Mesenteric fat pad (tissue), 1 donor: ENCODE measurements around the gene UBN1. TPM values are rescaled to one million over a fixed set of nuclear protein-coding genes. Genes with fewer than 3 reads are reported as not detected.

Source experiments
- DNase-seq: peaks from one replicate; pipeline ENCODE4 v3.0.0-alpha.2; 2020; ENCODE audit warnings: low spot score
- long read RNA-seq: library from polyadenylated mRNA; unstranded; transcript quantifications from one replicate; pipeline ENCODE4 v2.0.0, GENCODE V29; 2020
- total RNA-seq: library from RNA; stranded (reverse); fragmentation: NEBNext Ultra II Directional; extraction: Animal tissue kit (Norgen Biotek cat#: 25700); gene quantifications from one replicate; pipeline ENCODE4 v1.2.1, GENCODE V29; 2021
- donor health status: DM: yes; HTN: yes; CAD: no.

Gene UBN1
- 54.3 TPM for total RNA-seq
- long read RNA-seq, partial matches to known transcripts, result 25 of 31 reads
- long read RNA-seq, other reads (novel, unspliced or antisense), result 6 of 31 reads

DNA sequence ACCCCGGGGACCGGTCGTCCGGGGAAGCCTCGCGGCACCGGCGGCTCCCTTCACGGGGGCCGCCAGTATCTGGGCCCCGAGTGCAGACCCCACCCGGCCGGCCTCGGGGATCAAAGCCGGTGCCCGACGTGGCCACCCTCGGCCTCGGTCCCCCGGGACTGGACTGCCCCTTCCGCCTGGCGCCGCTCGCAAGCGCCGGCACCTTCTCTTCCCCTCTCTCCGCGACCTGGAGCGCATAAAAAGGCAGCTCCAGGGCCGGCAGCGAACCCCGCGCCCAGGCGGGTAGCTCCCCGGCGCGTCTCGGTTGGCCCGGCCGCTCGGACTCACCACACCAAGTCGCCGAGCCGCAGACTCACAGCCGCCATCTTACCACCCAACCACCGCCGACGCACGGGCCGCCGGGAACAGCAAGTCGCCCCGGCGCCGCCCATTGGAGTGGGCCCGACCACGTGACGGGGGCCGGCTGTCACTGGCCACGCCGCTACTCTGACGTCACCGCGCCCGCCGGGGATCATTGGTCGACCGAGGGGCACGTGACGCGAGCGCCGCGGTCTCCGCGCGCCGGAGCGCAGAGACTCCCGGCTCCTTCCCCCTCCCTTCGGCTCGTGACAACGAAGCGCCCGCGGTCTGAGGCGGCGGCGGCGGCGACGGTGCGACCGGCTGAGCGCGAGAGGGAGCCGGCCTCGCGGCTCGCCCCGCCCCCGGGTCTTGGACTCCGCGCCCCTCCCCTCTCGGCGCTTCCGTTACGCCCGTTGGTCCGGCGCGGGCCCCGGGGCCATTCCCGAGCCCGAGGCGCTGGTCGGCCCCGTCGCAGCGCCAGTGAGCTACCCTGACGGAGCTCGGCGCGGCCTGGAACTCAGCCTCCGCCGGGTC lies at the start of gene UBN1, which contains the start of gene GLYR1:
Gene UBN1, plus strand, starts transcription at position 581 of the 873 bp plus-strand sequence. CDS start 5,437 bp downstream, outside the sequence.
Gene GLYR1, minus strand, starts transcription at position 388 of the 873 bp plus-strand sequence. Its CDS starts 23 bp downstream, at position 365.
- DNase-seq, result peak; percentile 100

- no peak for DNase-seq
Observed at GRCh38 chr16:4797805-4798252, 49.5 kb upstream of the UBN1 start.

GRCh38 chr16:4798456-4798855 lies 48.8 kb upstream of the UBN1 start:
- DNase-seq, result no peak

DNA sequence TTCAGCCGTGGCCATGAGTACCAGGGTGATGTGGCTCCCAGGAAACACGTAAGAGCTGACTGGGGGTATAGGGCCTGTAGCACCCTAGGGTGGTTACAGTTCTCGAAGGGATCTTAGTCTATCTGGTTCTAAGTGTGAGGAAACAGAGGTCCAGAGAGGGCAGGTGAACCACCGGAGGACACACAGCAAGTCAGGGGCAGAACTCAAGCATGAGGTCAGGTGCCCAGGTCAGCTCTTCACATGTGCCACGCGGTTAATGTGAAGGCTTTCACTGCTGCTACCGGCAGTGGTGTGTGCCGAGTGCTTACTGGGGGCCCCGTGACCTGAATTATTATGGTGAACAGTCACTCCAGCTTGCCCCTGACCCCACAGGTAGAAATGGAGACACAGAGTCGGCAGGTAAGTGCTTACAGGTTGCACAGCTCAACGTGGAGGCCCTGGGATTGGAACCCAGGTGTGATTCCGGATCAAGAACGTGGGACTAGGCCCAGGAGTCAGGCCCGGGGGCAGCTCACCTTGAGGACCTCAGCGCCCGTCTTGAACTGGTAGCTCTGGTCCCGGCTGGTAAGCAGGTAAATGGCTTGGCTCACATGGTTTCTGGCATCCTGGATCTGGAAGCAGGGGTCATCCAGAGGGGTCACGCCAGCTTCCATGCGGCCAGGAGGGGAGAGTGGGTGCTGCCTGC lies 48.0 kb upstream of the UBN1 start:
- DNase-seq, result no peak

DNA sequence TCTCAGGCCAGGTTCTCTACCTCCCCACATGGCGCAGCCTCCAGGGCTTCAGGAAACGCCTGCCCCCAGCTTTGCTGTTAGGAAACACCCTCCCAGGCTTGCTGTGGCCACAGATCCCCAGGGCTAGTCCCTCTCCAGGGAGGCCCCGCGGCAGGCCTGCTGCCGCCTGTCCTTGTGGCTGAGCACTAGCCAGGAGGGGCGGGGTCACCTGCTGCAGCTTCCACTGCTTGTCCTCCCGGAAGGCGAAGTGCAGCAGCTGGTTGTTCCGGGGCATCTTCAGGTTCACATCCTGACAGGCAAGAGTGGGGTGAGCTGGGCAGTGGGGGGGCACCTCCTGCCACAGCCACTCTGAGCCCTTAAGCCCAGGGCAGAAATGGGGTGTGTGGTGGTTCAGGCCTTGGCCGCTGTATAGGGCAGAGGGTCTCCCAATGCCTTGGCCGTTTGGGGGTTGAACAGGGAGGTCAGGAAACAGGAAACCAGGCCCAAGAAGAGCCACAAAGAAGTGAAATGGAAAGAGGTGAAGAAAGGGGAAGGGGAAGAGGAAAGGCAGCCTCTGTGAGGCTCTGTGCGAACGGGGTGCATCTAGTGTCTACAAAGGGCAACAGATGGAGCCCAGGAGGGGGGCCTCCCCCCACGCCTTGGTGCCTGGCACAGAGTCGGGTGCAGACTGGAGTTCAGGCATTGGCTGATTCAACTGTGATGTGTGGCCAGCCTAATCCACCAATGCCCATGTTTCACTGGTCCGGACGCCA lies 46.8 kb upstream of the UBN1 start:
- DNase-seq, result no peak

DNA sequence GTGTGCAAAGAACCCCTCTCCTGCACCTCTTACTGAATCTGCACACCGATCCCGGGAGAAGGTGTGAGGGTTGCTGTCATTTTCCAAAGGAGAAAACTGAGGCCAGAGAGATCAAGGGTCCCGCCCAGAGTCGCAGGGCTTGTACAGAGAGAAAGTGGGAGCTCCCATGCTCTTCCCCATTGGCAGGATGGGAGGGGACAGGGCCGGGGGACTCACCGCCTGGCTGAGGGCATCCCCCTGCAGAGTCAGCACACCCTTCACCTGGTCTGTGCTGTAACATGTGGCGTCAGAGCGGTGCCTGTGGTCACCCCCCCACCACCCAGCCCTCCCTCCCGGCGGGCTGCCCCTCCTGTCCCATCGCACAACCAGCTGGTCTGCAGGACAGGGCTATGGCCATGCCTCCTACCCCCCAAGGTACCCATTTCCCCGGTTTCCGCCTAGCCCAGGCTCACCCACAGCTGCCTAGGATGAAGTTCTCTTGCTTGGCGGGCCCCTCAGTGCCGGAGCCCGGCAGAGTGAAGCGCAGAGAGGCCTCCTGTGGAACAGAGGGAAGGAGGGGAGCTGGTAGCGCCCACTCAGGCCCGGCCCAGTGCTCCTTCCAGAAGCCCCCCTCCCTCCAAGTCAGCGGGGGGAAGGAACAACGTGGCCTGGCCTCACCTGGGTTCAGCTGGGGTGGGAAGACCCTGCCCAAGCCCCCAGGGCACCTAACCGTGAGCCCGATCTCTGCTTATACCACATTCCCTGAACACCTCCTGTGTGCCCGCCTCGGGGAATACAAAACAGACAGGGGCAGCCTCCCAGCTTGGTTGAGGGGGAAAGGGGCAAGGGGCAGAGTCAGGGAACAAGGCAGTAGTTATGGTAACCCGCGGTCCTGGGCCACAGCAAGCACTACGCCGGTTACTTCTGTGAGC lies 46.0 kb upstream of the UBN1 start:
- DNase-seq, result no peak

GRCh38 chr16:4801962-4802658 lies 45.2 kb upstream of the UBN1 start, which contains the start of gene ROGDI:
TSS of gene ROGDI (minus strand) at chr16:4802633. CDS start at chr16:4802571, 62 bp downstream.
- peak; percentile 92 for DNase-seq

- DNase-seq, result peak; percentile 97
Observed at GRCh38 chr16:4802659-4803287, 44.5 kb upstream of the UBN1 start.

GRCh38 chr16:4803401-4803844 lies 43.9 kb upstream of the UBN1 start:
- DNase-seq, result no peak

DNA sequence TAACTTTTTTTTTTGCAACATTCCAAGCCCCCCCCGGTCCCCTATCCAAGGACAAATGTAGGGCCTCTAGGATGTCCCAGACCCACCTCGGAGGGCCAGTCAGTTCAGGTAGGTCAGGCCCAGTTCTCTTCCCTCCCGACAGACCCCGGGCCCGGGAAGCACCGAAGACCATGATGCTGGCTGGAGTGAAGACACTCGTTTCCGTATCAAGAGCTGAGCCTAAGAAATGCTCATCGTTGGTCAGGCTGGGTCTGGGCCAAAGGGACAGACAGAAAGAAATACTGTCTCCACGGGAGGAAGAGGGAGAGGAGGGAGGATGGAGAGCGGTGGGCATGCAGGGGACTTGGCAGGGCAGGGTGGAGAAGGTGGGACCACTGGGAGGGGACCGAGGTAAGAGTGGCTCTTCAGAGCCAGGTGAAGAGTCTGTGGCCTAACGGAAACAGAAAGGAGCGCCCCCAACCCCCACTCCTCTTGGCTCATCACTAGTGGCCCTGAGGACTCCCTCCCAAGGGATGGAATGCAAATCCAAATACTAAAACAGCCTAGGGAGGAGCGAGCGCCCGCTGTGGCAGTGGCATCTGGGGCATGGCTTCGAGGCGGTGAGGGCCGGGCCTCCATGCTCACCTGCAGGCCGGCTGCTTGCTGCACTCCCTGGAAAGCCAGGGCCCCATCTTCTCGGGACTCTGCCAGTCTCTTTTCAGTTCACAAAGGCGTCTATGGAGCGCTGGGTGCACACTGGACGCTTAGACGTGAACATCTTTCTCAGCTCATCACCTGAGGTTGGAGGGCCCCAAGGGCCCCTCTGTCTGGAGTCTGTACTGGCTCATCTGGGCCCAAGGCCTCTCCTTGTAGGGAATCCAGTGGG lies 43.2 kb upstream of the UBN1 start:
- DNase-seq, result no peak

- no peak for DNase-seq
Observed at GRCh38 chr16:4805231-4805630, 42.0 kb upstream of the UBN1 start.

GRCh38 chr16:4806280-4806679 lies 41.0 kb upstream of the UBN1 start:
- DNase-seq, result no peak

DNA sequence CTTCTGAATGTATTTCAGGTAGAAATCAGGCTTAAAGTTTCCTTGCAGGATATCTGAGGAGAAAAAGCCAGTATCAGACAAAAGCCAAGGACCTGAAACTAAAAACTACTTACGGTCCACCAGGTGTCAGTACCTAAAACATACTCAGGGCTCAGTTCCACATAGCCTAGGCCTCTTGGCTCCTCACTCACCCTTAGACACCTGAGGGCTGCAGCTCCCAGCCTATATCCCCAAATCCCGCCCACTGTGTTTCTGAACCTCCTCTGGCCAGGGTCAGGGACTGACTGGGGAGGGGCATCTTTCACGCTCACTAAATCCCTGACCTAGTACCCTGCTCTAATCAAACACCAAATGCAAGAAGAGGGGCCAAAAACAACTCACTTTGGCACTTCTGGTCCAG lies 36.0 kb upstream of the UBN1 start:
- DNase-seq, result no peak

DNA sequence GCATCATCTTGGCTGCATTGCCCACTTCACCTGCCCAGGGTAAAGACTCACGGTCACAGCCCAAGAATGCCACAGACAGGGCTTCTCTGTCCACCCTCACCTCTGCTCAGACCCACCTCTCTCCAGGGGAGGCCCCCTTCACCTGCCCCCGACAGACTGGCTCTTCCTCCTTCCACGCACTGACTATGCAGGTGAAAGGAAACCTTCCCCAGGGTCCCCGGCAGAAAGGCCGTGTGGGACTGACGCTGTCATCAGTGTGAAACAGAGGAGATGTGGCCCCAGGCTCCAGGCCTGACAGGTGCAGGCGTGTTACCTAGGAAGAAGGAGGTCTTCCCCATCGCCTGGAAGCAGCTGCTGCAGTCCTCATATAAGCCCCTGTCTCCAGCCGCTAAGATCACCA lies 35.5 kb upstream of the UBN1 start:
- no peak for DNase-seq

- DNase-seq, result no peak
Observed at GRCh38 chr16:4813251-4814003, 33.9 kb upstream of the UBN1 start.

- DNase-seq, result no peak
Observed at GRCh38 chr16:4814046-4814445, 33.2 kb upstream of the UBN1 start.

GRCh38 chr16:4814542-4815173 lies 32.6 kb upstream of the UBN1 start:
- DNase-seq, result no peak
